Measurements from ENCODE around the gene NKPD1. TPM values are rescaled to one million over a fixed set of nuclear protein-coding genes. Genes with fewer than 3 reads are reported as not detected.

The NKPD1 gene
- total RNA-seq, 4 donors from 2014 or later = 1.2 TPM; not detected in 3

DNA sequence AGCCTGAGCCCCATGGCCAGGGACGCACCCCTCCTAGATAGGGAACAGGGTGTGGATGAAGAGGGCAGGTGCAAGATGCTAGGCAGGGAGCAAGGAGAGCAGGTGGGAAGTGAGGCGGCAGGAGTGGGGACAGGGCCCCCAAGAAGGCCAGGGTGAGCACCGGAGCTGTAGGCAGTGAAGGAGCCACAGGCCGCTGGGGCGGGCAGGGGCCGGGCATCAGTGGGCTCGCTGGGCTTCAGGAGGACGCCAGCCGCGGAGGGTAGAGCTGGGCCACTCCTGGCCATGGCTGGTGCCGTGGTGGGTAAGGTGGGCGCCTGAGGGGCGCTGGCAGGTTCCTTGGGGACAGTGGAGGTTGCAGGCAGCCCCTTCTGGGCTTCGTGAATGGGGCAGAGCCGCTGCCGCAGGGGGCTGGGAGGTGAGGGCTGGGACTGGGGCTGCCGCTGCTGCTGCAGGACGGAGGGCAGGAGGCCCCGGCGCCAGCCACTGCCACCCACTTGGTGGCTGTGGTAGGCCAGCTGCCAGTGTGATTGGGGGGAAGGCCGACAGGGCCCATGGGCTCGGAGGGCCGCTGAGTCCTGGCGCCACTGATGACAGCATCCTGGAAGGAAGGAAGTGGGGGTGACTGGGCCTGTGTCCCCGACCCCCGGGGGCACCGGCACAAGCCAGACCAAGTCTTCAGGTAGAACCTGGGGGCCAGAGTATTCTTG is 2.1 kb downstream of the NKPD1 start:
- no peak for DNase-seq (ENCODE audit: low spot score in 2 of 2)
- Histone ChIP-seq H3K4me1 (peaks cover 0 to 15% (median 3%) of the 10 kb centered on the region in 4 donors), H3K4me3 (no peak overlapping the region), H3K27ac (no peak overlapping the region), H3K9me3 (no peaks in the 10 kb centered on the region), H3K27me3 (peaks cover 0 to 86% of the 10 kb centered on the region in 2 donors), H3K36me3 (no peaks in the 10 kb centered on the region)
- WGBS, 2 donors = 71 to 83% methylated on average over 24 to 26 of the region's 27 CpGs
- TF ChIP-seq CTCF (IDR thresholded peaks at IDR 0.05) = no peak
- TF ChIP-seq POLR2A (IDR thresholded peaks at IDR 0.05) = no peak
- no peak for TF ChIP-seq EP300 (IDR thresholded peaks at IDR 0.05)

DNA sequence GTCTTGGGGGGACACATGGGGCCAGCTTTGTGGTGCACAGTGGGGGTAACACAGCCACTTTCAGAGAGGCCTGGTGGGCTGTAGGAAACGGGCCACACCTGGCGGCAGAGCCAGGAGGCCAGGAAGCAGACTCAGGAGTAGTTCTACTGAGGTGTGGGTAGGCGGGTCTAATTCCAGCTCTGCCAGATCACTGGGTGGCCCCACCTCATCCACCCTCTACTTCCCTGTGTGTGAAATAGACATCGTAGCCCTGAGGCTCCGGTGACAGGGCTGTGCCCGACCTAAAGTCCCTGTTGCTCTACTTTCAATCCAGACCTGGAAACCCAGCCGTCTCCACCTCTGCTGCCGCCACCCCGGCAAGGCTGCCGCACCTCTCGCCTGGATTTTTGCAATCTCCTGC is 4.0 kb downstream of the NKPD1 start:
- DNase-seq (ENCODE audit: low spot score in 2 of 2) = no peak
- Histone ChIP-seq H3K4me3 (no peak overlapping the region), H3K9me3 (no peaks in the 10 kb centered on the region), H3K27ac (no peak overlapping the region), H3K36me3 (no peaks in the 10 kb centered on the region), H3K4me1 (peaks cover 0 to 29% (median 22%) of the 10 kb centered on the region in 4 donors), H3K27me3 (peaks cover 0 to 99% of the 10 kb centered on the region in 2 donors)
- WGBS, 2 donors = 73 to 80% methylated on average over 11 of the region's 11 CpGs
- TF ChIP-seq CTCF (IDR thresholded peaks at IDR 0.05) = no peak
- TF ChIP-seq EP300 (IDR thresholded peaks at IDR 0.05) = no peak
- TF ChIP-seq POLR2A (IDR thresholded peaks at IDR 0.05) = no peak

- 67% methylated on average over 10 to 11 of the region's 11 CpGs for WGBS, 2 donors
Measured at GRCh38 chr19:45156011-45156630, 4.7 kb downstream of the NKPD1 start.

DNA sequence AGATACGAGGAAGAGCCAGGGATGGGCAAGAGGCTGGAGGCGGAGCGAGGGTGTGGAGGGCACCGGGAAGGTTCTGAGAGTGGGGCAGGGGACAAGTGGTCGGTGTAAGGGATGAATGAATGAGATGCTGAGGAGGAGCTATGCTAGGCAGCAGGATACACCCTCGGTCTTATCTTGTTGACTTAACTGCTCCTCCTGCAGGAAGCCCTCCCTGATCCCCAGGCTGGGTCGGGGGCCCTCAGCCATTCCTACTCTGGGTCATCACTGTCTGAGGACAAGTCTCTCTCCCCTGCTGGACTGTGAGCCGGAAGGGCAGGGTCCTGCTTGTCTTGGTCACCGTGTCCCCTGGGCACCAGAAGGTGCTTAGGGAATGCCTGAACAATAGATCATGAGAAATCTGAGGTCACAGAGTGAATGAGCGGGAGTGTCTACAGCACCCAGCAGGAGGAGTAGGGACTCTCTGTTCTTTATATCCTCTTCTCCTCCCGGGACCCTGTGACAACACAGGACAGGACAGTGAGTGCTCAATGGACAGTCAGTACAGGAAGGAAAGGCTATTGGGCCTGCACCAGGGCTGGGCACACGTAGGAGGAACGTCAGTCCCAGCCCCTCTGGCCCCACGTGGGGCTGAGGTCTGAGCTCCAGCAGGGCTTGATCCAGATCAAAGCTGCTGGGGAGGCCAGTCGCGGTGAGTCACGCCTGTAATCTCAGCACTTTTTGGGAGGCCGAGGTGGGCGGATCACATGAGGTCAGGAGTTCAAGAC is 6.5 kb downstream of the NKPD1 start:
- Histone ChIP-seq H3K27me3 (peaks cover 0 to 87% of the 10 kb centered on the region in 2 donors), H3K36me3 (no peaks in the 10 kb centered on the region), H3K4me1 (peaks cover 0 to 30% (median 22%) of the 10 kb centered on the region in 4 donors), H3K9me3 (no peaks in the 10 kb centered on the region), H3K27ac (no peak overlapping the region), H3K4me3 (peak overlapping the region in 1 of 4 donors; percentile 29)
- 29 to 41% methylated on average over 17 to 19 of the region's 19 CpGs for WGBS, 2 donors
- DNase-seq (ENCODE audit: low spot score in 2 of 2) = no peak
- no peak for TF ChIP-seq CTCF (IDR thresholded peaks at IDR 0.05)
- no peak for TF ChIP-seq POLR2A (IDR thresholded peaks at IDR 0.05)
- TF ChIP-seq EP300 (IDR thresholded peaks at IDR 0.05) = no peak

More at GRCh38 chr19:45156011-45156630, 4.7 kb downstream of the NKPD1 start:
- Histone ChIP-seq H3K4me3 (no peak overlapping the region), H3K9me3 (no peaks in the 10 kb centered on the region), H3K27ac (no peak overlapping the region), H3K36me3 (no peaks in the 10 kb centered on the region), H3K27me3 (peaks cover 0 to 99% of the 10 kb centered on the region in 2 donors), H3K4me1 (peaks cover 0 to 30% (median 22%) of the 10 kb centered on the region in 4 donors)
- DNase-seq (ENCODE audit: low spot score in 2 of 2) = no peak
- no peak for TF ChIP-seq CTCF (IDR thresholded peaks at IDR 0.05)
- TF ChIP-seq EP300 (IDR thresholded peaks at IDR 0.05) = no peak
- TF ChIP-seq POLR2A (IDR thresholded peaks at IDR 0.05) = no peak
